Natural killer cell (primary cell): Measurements from ENCODE around the gene CNTF. TPM values are rescaled to one million over a fixed set of nuclear protein-coding genes. Genes with fewer than 3 reads are reported as not detected.
A peak's percentile ranks its signal among the peaks of the same experiment; 100 is the strongest.
"Not testable (repeated sequence)": the region's sequence is repeated elsewhere in the genome, so short reads cannot be mapped to it uniquely, and the experiment has no call there.

Experiments
- ATAC-seq, 3 donors: fragments of 150-1000 bp in 2 of 3; fragments of 200-7000 bp in 1 of 3; cut with Tn5 transposase; 1 replicate in 1 of 3; 2 replicates in 2 of 3; pipeline ENCODE4 v1.10.0; 2021; ENCODE audit warnings: mild to moderate bottlenecking in 2 of 3, moderate library complexity in 2 of 3
- DNase-seq, 2 donors: peaks; one replicate each; pipeline versions ENCODE4 v3.0.0 to v3.0.0-alpha.2; 2013 to 2021; ENCODE audit warnings: mixed read lengths in 1 of 2
- H3K27ac ChIP-seq: one replicate; pipeline ENCODE4 v1.5.1; 2013; ENCODE audit warnings: mild to moderate bottlenecking, low read length
- H3K27me3 ChIP-seq: one replicate; pipeline ENCODE4 v1.6.1; 2013; ENCODE audit warnings: low read length; ENCODE audit not compliant: control insufficient read depth, insufficient read depth
- H3K36me3 ChIP-seq: one replicate; pipeline ENCODE4 v1.6.1; 2013; ENCODE audit warnings: low read length; ENCODE audit not compliant: control insufficient read depth, insufficient read depth
- H3K4me1 ChIP-seq: one replicate; pipeline ENCODE4 v1.6.1; 2013; ENCODE audit warnings: low read length; ENCODE audit not compliant: control insufficient read depth, insufficient read depth
- H3K4me3 ChIP-seq: one replicate; pipeline ENCODE4 v1.5.1; 2013; ENCODE audit warnings: low read length
- H3K9me3 ChIP-seq: one replicate; pipeline ENCODE4 v1.6.1; 2013; ENCODE audit warnings: low read length; ENCODE audit not compliant: control insufficient read depth, insufficient read depth
- H3K27ac Mint-ChIP-seq, 2 donors: one replicate each; pipeline ENCODE4 v1.8.0; 2022; ENCODE audit warnings: mild to moderate bottlenecking in 2 of 2, mixed read lengths in 2 of 2, moderate library complexity in 1 of 2
- H3K27me3 Mint-ChIP-seq, 2 donors: one replicate each; pipeline ENCODE4 v1.8.0; 2022; ENCODE audit warnings: low read depth in 2 of 2, mixed read lengths in 2 of 2
- H3K36me3 Mint-ChIP-seq: one replicate; pipeline ENCODE4 v1.8.0; 2022; ENCODE audit warnings: mixed read lengths
- H3K4me1 Mint-ChIP-seq, 2 donors: one replicate each; pipeline ENCODE4 v1.8.0; 2022; ENCODE audit warnings: mixed read lengths in 2 of 2
- H3K4me3 Mint-ChIP-seq: one replicate; pipeline ENCODE4 v1.8.0; 2022; ENCODE audit warnings: mild to moderate bottlenecking, moderate library complexity, mixed read lengths
- H3K9me3 Mint-ChIP-seq, 2 donors: one replicate each; pipeline ENCODE4 v1.8.0; 2022; ENCODE audit warnings: mixed read lengths in 2 of 2
- WGBS: methylation state at CpG from one replicate; pipeline ENCODE4 v1.1.7; 2013; ENCODE audit warnings: missing lambda C conversion rate; ENCODE audit not compliant: insufficient coverage; 5-methylcytosine and 5-hydroxymethylcytosine counted together
- intact Hi-C: fragments of 100-400 bp; cut with micrococcal nuclease; formaldehyde crosslinking; loops from one replicate; pipeline ENCODE4 v1.14.2; 2022
- total RNA-seq, 4 donors: library from RNA; stranded (reverse); fragments of 120-200 nt in 1 of 4; gene quantifications; one replicate each; pipeline versions ENCODE4 v1.2.3 to v1.2.4, GENCODE V29; 2013 to 2022
- TF ChIP-seq, protein P1 (sequence below): fragments of 200-600 bp; IDR thresholded peaks from one replicate; pipeline ENCODE4 v1.8.0; 2022; ENCODE audit warnings: antibody characterized with exemption

Gene CNTF, protein sequence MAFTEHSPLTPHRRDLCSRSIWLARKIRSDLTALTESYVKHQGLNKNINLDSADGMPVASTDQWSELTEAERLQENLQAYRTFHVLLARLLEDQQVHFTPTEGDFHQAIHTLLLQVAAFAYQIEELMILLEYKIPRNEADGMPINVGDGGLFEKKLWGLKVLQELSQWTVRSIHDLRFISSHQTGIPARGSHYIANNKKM
- 1 to 10 TPM; 3.6 to 5.5 (median 4.9) TPM for total RNA-seq
- 2.5 TPM for total RNA-seq (2013)

DNA sequence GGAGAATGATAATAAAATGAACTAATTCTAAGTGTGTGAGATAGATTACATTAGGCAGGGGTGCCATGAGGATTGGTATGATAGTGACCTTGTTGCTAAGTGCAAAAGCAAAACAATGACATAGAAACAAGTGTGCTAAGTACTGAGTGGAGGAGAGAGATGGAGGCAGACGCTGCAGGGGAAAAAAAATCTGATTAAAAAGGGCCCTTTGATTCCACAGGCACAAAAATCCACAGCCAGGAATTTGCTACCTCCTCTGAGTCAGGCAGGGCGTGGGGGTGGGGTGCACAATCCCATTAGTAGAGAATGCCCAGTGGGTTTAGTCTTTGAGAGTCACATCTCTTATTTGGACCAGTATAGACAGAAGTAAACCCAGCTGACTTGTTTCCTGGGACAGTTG lies at the start of gene CNTF:
Gene CNTF (plus strand): TSS at position 322 of the 400 bp plus-strand sequence. CDS start 88 bp downstream, outside the sequence.
- no peaks in the 10 kb centered on the region for H3K27me3 ChIP-seq
- H3K4me3 ChIP-seq, result no peak within 1 kb of the TSS
- no peak within 1 kb of the TSS for H3K4me3 Mint-ChIP-seq
- peaks cover 43% of the 10 kb centered on the region for H3K36me3 Mint-ChIP-seq
- no peaks in the 10 kb centered on the region for H3K9me3 ChIP-seq
- H3K36me3 ChIP-seq, result peaks cover 59% of the 10 kb centered on the region
- WGBS, result 89% methylated on average over 2 of the region's 2 CpGs
- ATAC-seq (no peak), DNase-seq (no peak)
- H3K4me1 ChIP-seq, result no peaks in the 10 kb centered on the region
- no peak within 1 kb of the TSS for H3K27ac ChIP-seq
- TF ChIP-seq, protein P1, sequence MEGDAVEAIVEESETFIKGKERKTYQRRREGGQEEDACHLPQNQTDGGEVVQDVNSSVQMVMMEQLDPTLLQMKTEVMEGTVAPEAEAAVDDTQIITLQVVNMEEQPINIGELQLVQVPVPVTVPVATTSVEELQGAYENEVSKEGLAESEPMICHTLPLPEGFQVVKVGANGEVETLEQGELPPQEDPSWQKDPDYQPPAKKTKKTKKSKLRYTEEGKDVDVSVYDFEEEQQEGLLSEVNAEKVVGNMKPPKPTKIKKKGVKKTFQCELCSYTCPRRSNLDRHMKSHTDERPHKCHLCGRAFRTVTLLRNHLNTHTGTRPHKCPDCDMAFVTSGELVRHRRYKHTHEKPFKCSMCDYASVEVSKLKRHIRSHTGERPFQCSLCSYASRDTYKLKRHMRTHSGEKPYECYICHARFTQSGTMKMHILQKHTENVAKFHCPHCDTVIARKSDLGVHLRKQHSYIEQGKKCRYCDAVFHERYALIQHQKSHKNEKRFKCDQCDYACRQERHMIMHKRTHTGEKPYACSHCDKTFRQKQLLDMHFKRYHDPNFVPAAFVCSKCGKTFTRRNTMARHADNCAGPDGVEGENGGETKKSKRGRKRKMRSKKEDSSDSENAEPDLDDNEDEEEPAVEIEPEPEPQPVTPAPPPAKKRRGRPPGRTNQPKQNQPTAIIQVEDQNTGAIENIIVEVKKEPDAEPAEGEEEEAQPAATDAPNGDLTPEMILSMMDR, result no peak
- intact Hi-C loops, result no loop called here
- H3K4me1 Mint-ChIP-seq, result peaks cover 8 to 11% of the 10 kb centered on the region in 2 donors
- no peaks in the 10 kb centered on the region for H3K27me3 Mint-ChIP-seq
- H3K9me3 Mint-ChIP-seq, result no peaks in the 10 kb centered on the region
- H3K27ac Mint-ChIP-seq, result peak within 1 kb of the TSS; percentile 37 to 39

DNA sequence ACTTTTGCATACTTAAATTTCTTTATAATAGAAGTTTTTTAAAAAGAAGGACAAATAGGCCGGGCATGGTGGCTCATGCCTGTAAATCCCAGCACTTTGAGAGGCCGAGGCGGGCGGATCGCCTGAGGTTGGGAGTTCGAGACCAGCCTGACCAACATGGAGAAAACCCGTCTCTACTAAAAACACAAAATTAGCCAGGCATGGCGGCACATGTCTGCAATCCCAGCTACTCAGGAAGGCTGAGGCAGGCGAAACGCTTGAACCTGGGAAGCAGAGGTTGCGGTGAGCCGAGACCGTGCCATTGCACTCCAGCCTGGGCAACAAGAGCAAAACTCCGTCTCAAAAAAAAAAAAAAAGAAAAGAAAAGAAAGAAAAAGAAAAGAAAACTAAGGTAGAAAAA lies 49.6 kb upstream of the CNTF start:
- Mint-ChIP-seq H3K4me1 (peaks cover 73 to 77% of the 10 kb centered on the region in 2 donors), H3K27ac (peak overlapping the region; percentile 99 to 100), H3K4me3 (peak overlapping the region; percentile 91)
- Histone ChIP-seq H3K4me1 (peaks cover 39% of the 10 kb centered on the region), H3K27ac (peak overlapping the region; percentile 99), H3K36me3 (peaks cover 24% of the 10 kb centered on the region), H3K4me3 (peak overlapping the region; percentile 29)
- H3K27me3 ChIP-seq, H3K36me3 Mint-ChIP-seq, H3K9me3 Mint-ChIP-seq, H3K27me3 Mint-ChIP-seq, ATAC-seq, H3K9me3 ChIP-seq: not testable (repeated sequence)
- intact Hi-C loops, result loop anchor here (10.0 kb wide), 1 partner anchor 778 kb away; no protein-coding TSS in a partner anchor
- 60% methylated on average over 11 of the region's 14 CpGs for WGBS
- peak in 1 of 2 donors; percentile 35 for DNase-seq

DNA sequence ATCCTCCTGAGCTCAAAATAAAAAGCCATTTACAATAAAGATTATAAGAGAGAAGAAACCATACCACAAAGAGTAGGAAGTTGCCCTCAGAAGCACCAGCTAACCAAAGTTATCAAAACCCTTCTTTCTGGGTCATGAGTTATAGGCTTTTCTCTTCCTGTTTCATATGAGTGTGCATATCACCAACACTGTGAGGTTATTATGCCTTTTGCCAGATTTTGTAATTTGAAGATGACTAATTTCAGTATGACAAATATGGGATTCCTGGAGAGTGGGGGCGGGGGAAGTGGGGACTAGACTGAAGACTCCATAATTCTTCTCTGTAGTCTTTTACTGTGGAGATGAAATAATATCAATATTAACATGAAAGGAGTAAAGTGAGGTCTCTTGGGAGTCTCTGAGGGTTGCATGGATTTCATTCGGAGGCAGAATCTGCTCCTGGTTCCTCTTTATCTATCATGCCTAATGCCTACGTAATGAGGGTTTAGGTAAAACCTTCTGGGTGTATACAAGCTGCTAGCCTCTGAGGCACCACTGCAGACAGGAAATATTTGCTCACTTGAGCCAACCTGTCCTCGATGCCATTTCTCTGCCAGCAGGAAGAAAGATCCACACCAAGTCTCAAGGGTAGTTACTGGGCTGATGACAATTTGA lies 48.9 kb upstream of the CNTF start:
- no peaks in the 10 kb centered on the region for H3K27me3 Mint-ChIP-seq
- peak; percentile 50 to 75 for DNase-seq

DNA sequence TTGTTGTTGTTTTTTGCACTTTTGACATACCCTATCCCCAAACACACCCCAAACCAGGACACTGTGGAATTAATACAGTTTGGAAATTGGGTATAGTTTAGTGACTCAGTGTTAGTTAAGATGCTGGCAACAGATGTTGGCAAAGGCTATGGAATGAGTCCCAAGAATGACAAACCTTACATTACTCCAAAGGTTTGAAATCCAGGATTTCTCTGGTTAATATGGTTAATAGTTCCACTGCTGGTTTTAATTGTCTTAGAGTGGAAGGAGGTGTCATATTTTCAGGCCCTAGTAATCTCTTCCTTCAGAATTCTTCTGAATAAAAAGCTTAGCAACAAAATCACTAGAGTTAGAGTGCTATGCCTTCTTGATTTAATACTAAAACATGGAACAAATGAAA lies 47.6 kb upstream of the CNTF start:
- peaks cover 75 to 76% of the 10 kb centered on the region in 2 donors for H3K4me1 Mint-ChIP-seq

More for the DNA sequence above, 48.9 kb upstream of the CNTF start:
- Mint-ChIP-seq H3K9me3 (no peaks in the 10 kb centered on the region), H3K4me1 (peaks cover 73 to 76% of the 10 kb centered on the region in 2 donors), H3K36me3 (peaks cover 8% of the 10 kb centered on the region), H3K27ac (peak overlapping the region; percentile 99 to 100), H3K4me3 (peak overlapping the region; percentile 91)
- TF ChIP-seq, protein P1, result no peak
- peak; percentile 23 to 28 (median 24) for ATAC-seq
- H3K4me3 ChIP-seq, result peak overlapping the region; percentile 29
- H3K27ac ChIP-seq, result peak overlapping the region; percentile 99
- peaks cover 22% of the 10 kb centered on the region for H3K36me3 ChIP-seq
- 5% methylated on average over 4 of the region's 4 CpGs for WGBS
- intact Hi-C loops, result loop anchor here (10.0 kb wide), 1 partner anchor 779 kb away; no protein-coding TSS in a partner anchor
- H3K4me1 ChIP-seq, result peaks cover 35% of the 10 kb centered on the region
- H3K27me3 ChIP-seq, result no peaks in the 10 kb centered on the region
- no peaks in the 10 kb centered on the region for H3K9me3 ChIP-seq

More for the DNA sequence above, 47.6 kb upstream of the CNTF start:
- H3K4me3 Mint-ChIP-seq, result peak overlapping the region; percentile 91
- Histone ChIP-seq H3K27me3 (no peaks in the 10 kb centered on the region), H3K4me1 (peaks cover 35% of the 10 kb centered on the region), H3K4me3 (peak overlapping the region; percentile 57), H3K9me3 (no peaks in the 10 kb centered on the region), H3K27ac (peak overlapping the region; percentile 99), H3K36me3 (peaks cover 9% of the 10 kb centered on the region)
- H3K27me3 Mint-ChIP-seq, result peaks cover 0 to 2% of the 10 kb centered on the region in 2 donors
- TF ChIP-seq, protein P1, result no peak
- no peaks in the 10 kb centered on the region for H3K9me3 Mint-ChIP-seq
- ATAC-seq (no peak), DNase-seq (no peak)
- H3K27ac Mint-ChIP-seq, result peak overlapping the region; percentile 99 to 100
- peaks cover 8% of the 10 kb centered on the region for H3K36me3 Mint-ChIP-seq
- intact Hi-C loops, result loop anchor here (5.0 to 10.0 kb wide), 2 partner anchors 780 to 1008 kb away; partner anchors contain the start of gene UBE2L6
